ENCODE data around the gene PPP6R1.

DNA sequence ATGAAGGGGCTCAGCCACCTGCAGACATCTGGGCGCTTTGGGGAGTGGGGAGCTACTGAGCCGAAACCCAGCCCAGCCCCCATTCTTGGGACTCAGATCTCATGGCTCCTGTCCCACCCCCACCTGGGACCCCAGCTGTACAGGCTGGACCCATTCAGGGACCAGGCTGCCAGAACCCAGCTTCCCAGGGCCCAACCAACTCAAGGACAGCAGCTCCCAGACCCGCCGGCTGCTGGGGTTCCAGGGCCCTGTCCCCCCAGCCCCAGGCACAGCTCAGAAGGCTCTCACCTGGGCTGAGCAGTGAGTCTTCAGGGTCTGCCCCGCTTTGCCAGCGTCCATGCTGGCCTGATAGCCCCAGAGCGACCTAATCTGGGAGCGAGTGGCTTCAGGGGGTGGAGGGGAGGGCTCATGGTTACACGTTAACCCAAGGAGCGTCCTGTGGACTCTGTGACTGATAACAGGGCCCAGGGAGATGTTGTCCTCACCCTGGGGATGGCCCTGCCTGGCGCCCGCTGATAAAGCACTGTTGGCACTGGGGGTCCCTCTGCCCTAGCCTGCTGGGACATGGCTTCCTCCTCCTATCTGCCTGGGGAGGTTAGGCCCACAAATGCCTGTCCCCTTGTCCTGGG lies 30.3 kb downstream of the PPP6R1 start, which contains the start of gene TMEM86B:
- no peak for TF ChIP-seq EZH2 (IDR thresholded peaks at IDR 0.05)
- TF ChIP-seq POLR2AphosphoS5 (IDR thresholded peaks at IDR 0.05; ENCODE audit: borderline replicate concordance, low read depth, low read length) = no peak
- TF ChIP-seq FOXP2 (optimal IDR thresholded peaks at IDR 0.05; ENCODE audit: control extremely low read depth, extremely low read length, insufficient read depth) = no peak
